HEK293 (cell line): ENCODE data around the gene STX1B.

Experiments used
- GFI1B ChIP-seq: fragments of 450-650 bp; formaldehyde crosslinking; IDR thresholded peaks from 2 replicates; pipeline ENCODE4 v1.5.1; 2016; ENCODE audit warnings: missing biosample characterization, missing genetic modification characterization
- GLIS2 ChIP-seq: fragments of 450-650 bp; formaldehyde crosslinking; IDR thresholded peaks from 2 replicates; pipeline ENCODE4 v1.5.1; 2016; ENCODE audit warnings: missing biosample characterization, missing genetic modification characterization
- KLF1 ChIP-seq: fragments of 450-650 bp; formaldehyde crosslinking; IDR thresholded peaks from 2 replicates; pipeline ENCODE4 v1.5.1; 2016; ENCODE audit warnings: missing biosample characterization, missing genetic modification characterization
- SP3 ChIP-seq: fragments of 450-650 bp; formaldehyde crosslinking; IDR thresholded peaks from 2 replicates; pipeline ENCODE4 v1.5.1; 2016; ENCODE audit warnings: missing biosample characterization, missing genetic modification characterization
- ZFP69B ChIP-seq: fragments of 450-650 bp; formaldehyde crosslinking; IDR thresholded peaks from 2 replicates; pipeline ENCODE4 v1.5.1; 2016; ENCODE audit warnings: missing biosample characterization, missing genetic modification characterization
- ZNF16 ChIP-seq: fragments of 450-650 bp; formaldehyde crosslinking; IDR thresholded peaks from 2 replicates; pipeline ENCODE4 v1.5.1; 2016; ENCODE audit warnings: low read depth, missing biosample characterization, missing genetic modification characterization
- ZNF2 ChIP-seq: fragments of 450-650 bp; formaldehyde crosslinking; IDR thresholded peaks from 2 replicates; pipeline ENCODE4 v1.5.1; 2016; ENCODE audit warnings: missing biosample characterization, missing genetic modification characterization
- ZNF214 ChIP-seq: fragments of 450-650 bp; formaldehyde crosslinking; IDR thresholded peaks from 2 replicates; pipeline ENCODE4 v1.5.1; 2017; ENCODE audit warnings: missing biosample characterization, mild to moderate bottlenecking, missing genetic modification characterization, borderline replicate concordance
- ZNF600 ChIP-seq: fragments of 450-650 bp; formaldehyde crosslinking; IDR thresholded peaks from 2 replicates; pipeline ENCODE4 v1.5.1; 2016; ENCODE audit warnings: missing biosample characterization, missing genetic modification characterization
- ZNF629 ChIP-seq: fragments of 450-650 bp; formaldehyde crosslinking; IDR thresholded peaks from 2 replicates; pipeline ENCODE4 v1.5.1; 2017; ENCODE audit warnings: missing biosample characterization, missing genetic modification characterization
- ZNF670 ChIP-seq: fragments of 450-650 bp; formaldehyde crosslinking; IDR thresholded peaks from 2 replicates; pipeline ENCODE4 v1.5.1; 2016; ENCODE audit warnings: missing biosample characterization, missing genetic modification characterization, low read depth
- TF ChIP-seq, protein P1 (sequence below): fragments of 450-650 bp; formaldehyde crosslinking; IDR thresholded peaks from 2 replicates; pipeline ENCODE4 v1.5.1; 2016; ENCODE audit warnings: missing biosample characterization, missing genetic modification characterization
- TF ChIP-seq, protein P2 (sequence below): fragments of 450-650 bp; formaldehyde crosslinking; IDR thresholded peaks from 2 replicates; pipeline ENCODE4 v1.5.1; 2016; ENCODE audit warnings: missing biosample characterization, missing genetic modification characterization
- TF ChIP-seq, protein P3 (sequence below): fragments of 450-650 bp; formaldehyde crosslinking; IDR thresholded peaks from 2 replicates; pipeline ENCODE4 v1.5.1; 2016; ENCODE audit warnings: missing biosample characterization, missing genetic modification characterization

STX1B gene

DNA sequence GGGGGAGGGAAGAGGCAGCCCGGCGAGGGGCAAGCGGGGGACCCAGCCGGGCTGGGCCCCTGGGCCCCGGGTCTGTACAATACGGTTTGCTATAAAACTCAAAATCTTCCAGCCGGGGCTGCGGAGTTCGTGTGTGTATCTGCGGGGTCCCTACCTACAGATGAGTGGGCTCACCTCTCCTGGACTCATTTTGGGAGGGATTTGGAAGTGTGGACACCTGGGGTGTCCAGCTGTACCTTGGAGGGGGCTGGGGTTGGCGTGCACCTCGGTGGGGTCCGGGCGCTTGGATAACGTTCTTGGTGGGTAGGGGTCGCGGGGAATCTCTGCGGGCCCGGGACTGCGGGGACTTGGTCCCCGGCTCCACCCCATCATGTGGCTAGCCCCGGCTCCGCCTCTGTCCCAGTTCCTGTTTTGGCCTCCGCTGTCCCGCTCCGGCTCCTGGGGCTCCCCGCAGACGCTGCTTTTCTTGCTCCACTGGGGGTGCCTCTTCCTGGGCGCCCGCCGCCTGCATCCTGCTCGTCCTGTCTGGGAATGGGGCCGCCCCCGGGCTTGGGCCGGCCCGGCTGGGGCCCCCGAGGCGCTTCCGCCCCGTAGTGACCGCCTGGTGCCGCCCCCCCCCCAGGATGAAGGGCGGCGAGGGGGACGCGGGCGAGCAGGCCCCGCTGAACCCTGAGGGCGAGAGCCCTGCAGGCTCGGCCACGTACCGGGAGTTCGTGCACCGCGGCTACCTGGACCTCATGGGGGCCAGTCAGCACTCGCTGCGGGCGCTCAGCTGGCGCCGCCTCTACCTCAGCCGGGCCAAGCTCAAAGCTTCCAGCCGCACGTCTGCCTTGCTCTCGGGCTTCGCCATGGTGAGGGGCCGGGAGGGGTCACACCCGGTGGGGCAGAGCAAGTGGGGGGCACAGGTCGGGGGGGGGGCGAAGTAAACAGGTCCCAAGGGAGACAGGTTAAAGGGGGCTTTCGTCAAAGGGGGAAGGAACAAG lies 61.5 kb downstream of the STX1B start, which contains the start of gene ORAI3 (continued):
- TF ChIP-seq, protein P1, sequence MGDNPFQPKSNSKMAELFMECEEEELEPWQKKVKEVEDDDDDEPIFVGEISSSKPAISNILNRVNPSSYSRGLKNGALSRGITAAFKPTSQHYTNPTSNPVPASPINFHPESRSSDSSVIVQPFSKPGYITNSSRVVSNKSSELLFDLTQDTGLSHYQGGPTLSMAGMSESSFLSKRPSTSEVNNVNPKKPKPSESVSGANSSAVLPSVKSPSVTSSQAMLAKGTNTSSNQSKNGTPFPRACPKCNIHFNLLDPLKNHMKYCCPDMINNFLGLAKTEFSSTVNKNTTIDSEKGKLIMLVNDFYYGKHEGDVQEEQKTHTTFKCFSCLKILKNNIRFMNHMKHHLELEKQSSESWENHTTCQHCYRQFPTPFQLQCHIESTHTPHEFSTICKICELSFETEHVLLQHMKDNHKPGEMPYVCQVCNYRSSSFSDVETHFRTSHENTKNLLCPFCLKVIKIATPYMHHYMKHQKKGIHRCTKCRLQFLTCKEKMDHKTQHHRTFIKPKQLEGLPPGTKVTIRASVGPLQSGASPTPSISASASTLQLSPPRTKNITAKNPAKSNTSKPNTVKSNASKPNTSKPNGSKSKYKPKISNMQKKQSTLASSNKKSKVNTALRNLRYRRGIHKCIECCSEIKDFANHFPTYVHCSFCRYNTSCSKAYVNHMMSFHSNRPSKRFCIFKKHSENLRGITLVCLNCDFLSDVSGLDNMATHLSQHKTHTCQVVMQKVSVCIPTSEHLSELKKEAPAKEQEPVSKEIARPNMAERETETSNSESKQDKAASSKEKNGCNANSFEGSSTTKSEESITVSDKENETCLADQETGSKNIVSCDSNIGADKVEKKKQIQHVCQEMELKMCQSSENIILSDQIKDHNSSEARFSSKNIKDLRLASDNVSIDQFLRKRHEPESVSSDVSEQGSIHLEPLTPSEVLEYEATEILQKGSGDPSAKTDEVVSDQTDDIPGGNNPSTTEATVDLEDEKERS (tag by site-specific recombination): no peak
- TF ChIP-seq GLIS2 (tag by site-specific recombination) (peak; percentile 91), ZNF16 (tag by site-specific recombination) (no peak), GFI1B (no peak), ZNF600 (tag by site-specific recombination) (peak; percentile 90), ZNF2 (tag by site-specific recombination) (no peak), KLF1 (tag by site-specific recombination) (0 out of 2 replicates have a peak, but pooled peaks have one; percentile 13), ZNF670 (tag by site-specific recombination) (no peak), ZNF629 (no peak), ZNF214 (tag by site-specific recombination) (no peak), SP3 (peak; percentile 28; the same call in 1 of the 2 replicates), ZFP69B (tag by site-specific recombination) (0 out of 2 replicates have a peak, but pooled peaks have one; percentile 31)
- TF ChIP-seq, protein P2, sequence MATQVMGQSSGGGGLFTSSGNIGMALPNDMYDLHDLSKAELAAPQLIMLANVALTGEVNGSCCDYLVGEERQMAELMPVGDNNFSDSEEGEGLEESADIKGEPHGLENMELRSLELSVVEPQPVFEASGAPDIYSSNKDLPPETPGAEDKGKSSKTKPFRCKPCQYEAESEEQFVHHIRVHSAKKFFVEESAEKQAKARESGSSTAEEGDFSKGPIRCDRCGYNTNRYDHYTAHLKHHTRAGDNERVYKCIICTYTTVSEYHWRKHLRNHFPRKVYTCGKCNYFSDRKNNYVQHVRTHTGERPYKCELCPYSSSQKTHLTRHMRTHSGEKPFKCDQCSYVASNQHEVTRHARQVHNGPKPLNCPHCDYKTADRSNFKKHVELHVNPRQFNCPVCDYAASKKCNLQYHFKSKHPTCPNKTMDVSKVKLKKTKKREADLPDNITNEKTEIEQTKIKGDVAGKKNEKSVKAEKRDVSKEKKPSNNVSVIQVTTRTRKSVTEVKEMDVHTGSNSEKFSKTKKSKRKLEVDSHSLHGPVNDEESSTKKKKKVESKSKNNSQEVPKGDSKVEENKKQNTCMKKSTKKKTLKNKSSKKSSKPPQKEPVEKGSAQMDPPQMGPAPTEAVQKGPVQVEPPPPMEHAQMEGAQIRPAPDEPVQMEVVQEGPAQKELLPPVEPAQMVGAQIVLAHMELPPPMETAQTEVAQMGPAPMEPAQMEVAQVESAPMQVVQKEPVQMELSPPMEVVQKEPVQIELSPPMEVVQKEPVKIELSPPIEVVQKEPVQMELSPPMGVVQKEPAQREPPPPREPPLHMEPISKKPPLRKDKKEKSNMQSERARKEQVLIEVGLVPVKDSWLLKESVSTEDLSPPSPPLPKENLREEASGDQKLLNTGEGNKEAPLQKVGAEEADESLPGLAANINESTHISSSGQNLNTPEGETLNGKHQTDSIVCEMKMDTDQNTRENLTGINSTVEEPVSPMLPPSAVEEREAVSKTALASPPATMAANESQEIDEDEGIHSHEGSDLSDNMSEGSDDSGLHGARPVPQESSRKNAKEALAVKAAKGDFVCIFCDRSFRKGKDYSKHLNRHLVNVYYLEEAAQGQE (tag by site-specific recombination): peak; percentile 39
- TF ChIP-seq, protein P3, sequence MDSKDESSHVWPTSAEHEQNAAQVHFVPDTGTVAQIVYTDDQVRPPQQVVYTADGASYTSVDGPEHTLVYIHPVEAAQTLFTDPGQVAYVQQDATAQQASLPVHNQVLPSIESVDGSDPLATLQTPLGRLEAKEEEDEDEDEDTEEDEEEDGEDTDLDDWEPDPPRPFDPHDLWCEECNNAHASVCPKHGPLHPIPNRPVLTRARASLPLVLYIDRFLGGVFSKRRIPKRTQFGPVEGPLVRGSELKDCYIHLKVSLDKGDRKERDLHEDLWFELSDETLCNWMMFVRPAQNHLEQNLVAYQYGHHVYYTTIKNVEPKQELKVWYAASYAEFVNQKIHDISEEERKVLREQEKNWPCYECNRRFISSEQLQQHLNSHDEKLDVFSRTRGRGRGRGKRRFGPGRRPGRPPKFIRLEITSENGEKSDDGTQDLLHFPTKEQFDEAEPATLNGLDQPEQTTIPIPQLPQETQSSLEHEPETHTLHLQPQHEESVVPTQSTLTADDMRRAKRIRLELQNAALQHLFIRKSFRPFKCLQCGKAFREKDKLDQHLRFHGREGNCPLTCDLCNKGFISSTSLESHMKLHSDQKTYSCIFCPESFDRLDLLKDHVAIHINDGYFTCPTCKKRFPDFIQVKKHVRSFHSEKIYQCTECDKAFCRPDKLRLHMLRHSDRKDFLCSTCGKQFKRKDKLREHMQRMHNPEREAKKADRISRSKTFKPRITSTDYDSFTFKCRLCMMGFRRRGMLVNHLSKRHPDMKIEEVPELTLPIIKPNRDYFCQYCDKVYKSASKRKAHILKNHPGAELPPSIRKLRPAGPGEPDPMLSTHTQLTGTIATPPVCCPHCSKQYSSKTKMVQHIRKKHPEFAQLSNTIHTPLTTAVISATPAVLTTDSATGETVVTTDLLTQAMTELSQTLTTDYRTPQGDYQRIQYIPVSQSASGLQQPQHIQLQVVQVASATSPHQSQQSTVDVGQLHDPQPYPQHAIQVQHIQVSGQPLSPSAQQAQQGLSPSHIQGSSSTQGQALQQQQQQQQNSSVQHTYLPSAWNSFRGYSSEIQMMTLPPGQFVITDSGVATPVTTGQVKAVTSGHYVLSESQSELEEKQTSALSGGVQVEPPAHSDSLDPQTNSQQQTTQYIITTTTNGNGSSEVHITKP (tag by site-specific recombination): peak; percentile 95
